GM19035 (cell line): ENCODE results near the gene GMEB2.
"Not testable (repeated sequence)": the region's sequence is repeated elsewhere in the genome, so short reads cannot be mapped to it uniquely, and the experiment has no call there.

Experiments used
- ATAC-seq: cut with Tn5 transposase; IDR thresholded peaks from one replicate; pipeline ENCODE4 v1.9.1; 2021; ENCODE audit not compliant: unreplicated experiment

The GMEB2 gene

DNA sequence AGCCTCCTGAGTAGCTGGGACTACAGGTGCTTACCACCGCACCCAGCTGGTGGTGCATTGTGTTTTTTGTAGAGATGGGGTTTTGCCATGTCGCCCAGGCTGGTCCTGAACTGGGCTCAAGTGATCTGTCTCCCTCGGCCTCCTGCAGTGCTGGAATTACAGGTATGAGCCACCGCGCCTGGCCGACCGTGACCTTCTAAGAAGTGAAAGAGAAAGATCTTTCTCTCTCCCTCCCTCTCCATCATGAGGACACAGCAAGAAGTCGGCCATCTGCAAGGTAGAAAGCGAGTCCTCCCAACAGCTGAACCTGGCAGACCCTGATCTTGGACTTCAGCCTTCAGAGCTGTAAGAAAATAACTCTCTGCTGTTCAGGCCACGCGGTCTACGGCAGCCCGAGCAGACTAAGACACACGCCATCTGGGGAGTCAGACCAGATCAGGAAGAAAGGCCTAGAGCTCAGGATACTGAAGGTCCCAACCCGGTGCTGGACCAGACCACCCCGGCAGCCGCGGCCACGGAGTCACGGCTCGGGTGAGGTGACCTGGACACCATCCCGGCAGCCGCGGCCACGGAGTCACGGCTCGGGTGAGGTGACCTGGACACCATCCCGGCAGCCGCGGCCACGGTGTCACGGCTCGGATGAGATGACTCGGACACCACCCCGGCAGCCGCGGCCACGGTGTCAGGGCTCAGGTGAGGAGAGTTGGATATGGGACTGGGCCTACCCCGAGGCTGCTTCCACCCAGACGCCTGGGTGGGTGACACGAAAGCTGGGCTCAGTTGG lies 9.6 kb downstream of the GMEB2 start:
- no peak for ATAC-seq

DNA sequence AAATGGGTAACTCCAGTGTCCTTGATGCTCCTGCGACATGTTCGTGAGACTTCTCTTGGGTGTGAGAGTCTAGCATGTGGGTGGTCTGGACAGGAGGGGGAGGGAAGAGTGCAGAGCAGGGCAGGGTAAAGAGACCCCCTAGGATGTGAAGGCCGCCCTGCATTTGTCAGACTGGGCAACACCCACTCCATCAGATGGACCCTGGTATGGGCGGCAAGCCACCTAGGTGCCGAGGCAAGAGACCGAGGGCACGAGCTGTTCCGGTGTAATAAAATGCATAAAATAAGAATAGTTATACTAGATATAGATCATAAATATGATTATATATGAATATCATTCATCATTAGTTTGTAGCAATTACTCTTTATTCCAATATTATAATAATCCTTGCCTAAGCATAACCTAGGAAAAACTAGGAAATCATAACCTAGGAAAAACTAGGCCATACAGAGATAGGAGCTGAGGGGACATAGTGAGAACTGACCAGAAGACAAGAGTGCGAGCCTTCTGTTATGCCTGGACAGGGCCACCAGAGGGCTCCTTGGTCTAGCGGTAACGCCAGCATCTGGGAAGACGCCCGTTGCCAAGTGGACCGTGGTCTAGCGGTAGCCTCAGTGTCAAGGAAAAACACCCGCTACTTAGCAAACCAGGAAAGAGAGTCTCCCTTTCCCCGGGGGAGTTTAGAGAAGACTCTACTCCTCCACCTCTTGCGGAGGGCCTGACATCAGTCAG lies 12.9 kb downstream of the GMEB2 start:
- not testable (repeated sequence) for ATAC-seq

GRCh38 chr20:63612276-63612931 lies 14.5 kb downstream of the GMEB2 start:
- ATAC-seq: no peak

DNA sequence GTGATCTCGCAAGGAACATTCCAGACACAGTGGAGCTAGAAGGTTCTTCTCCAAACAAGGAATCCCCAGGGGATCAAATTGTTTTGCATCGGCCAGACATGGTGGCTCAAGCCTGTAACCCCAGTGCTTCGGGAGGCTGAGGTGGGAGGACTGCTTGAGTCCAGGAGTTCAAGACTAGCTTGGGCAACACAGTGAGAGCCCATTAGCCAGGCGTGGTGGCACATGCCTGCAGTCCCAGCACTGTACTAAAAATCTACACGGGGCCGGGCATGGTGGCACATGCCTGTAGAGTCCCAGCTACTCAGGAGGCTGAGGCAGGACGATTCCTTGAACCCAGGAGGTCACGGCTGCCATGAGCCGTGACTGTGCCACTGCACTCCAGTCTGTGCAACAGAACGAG lies 15.3 kb downstream of the GMEB2 start:
- no peak for ATAC-seq

DNA sequence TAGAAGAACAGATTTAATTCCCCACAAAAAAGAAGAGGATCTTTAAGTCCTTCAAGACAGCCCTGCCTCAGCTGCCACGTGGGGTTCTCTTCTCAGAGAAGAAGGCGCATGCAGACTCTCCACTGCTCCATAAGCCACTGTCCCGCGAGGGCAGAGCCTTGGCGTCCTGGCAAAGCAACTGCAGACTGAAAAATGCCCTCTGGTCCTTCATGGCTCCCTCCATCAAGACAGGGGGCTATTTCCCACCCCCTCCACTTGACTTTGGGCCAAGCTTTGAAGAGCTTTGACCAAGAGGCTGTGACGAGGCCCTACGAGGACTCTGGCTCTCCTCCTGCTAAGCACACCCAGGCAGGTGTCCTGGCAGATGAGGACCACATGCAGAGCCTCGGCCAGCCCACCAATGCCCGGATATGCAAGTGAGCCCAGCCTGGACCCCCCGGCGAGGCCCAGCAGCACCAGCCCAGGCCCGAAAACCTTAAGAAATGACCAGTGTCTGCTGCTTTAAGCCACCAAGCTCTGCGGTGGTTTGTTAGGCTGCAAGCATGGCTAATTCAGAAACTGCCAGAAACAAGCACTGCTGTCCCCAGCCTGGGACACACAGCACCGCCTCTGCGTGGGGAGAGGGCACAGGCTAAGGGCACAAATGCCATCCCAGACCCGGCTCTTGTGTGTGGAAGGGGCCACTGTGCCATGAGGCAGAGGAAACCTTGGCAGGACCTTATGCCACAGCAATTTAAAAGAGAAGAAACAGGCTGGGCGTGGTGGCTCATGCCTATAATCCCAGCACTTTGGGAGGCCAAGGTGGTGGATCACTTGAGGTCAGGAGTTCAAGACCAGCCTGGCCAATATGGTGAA lies 16.1 kb downstream of the GMEB2 start:
- no peak for ATAC-seq

DNA sequence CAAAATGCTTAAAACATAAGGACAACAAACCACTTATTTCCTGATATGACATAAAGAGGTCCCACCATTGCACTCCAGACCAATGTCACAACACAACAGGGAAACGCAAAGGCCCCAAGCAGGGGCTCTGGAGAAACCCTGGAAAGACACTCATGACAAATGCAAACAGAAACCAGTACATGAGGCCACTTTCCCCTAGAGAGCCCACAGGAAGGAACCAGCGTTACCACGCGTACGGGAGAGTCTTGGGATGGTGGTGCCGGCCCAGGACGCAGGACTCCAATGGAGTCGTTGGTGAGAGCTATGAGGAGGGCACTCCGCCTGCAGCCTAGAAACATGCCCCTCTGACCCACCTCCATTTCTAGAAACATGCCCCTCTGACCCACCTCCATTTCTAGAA lies 20.2 kb downstream of the GMEB2 start:
- ATAC-seq: no peak

GRCh38 chr20:63602321-63602720 lies 24.6 kb downstream of the GMEB2 start:
- ATAC-seq: no peak

GRCh38 chr20:63601679-63602078 lies 25.2 kb downstream of the GMEB2 start:
- not testable (repeated sequence) for ATAC-seq

GRCh38 chr20:63599396-63600050 lies 27.4 kb downstream of the GMEB2 start:
- no peak for ATAC-seq

DNA sequence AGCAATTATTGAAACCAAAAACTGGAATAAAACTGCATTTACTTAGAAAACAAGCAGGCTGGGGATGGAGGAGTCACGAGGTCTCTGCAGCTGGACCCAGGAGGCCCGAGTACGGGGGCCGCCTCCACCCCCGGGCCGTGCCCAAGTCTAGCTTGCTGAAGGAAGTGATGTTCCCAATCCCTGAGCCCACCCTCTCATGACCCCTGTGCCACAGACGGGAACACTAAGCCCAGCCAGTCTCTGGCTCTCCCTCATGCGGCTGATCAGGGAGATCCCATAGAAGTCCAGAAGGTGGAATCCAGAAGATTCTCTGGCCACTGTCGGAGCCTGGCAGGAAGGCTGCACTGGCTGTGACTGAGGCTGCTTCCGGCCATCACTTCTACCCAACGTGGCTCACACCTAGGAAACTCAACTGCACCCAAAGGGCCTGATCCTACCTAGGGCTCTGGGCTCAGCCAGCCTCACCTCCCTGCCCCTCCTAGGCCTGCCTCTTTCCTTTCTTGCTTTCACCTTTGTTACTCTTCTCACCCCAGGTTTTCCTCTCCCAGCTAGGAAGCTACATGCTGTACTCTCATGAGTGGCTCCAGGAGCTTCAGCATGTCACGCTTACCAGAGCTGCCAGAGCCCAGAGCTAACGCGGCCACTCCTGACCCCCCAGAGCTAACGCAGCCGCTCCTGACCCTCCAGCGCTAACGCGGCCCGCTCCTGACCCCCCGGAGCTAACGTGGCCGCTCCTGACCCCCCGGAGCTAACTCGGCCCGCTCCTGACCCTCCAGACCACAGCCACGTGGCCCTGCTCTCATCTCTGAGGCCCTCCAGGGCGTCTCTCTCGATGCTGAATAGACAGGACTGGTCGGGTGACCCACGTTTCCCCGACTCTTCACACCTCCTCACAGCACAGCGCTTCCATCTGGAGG lies 28.2 kb downstream of the GMEB2 start:
- ATAC-seq: no peak

- ATAC-seq: no peak
These were observed 29.0 kb downstream of the GMEB2 start for GRCh38 chr20:63597651-63598478.

- ATAC-seq: no peak
These were observed 30.5 kb downstream of the GMEB2 start for GRCh38 chr20:63596423-63596822.

DNA sequence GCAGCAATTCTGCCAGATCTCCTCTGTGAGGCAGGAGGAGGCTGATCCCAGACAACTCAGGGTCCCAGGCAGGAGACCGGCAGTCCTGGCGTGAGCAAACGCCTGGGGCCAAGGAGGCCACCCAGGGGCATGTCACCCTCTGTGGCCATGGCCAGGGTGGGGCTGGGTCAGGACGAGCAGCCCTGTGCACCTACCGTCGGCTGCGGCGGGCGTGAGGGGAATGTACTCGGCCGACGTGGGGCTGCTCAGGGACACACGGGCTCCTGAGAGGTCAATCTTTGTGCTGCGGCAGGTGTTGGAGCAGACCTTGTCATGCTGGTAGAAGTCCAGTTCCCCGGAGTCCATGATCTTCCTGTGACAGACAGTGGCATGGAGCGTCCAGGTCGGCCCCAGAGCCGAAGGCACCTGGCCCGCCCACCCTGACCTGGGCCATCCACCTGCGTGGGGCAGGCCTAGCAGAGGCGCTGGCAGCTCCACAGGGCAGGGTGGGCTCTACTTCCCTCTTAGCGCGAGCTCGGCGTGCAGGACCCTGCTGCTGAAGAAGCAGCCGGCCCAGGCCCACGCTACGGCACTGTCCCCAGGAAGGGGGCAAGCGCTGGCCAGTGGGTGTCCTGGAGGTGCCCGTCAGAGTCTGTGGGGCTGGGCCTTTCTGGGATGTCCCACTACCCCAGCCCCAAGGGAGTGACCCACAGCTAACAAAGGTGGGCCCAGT lies 31.3 kb downstream of the GMEB2 start:
- ATAC-seq: no peak

GRCh38 chr20:63594043-63594561 lies 32.8 kb downstream of the GMEB2 start:
- ATAC-seq: no peak

GRCh38 chr20:63592661-63593060 lies 34.2 kb downstream of the GMEB2 start:
- ATAC-seq: no peak

- ATAC-seq: no peak
These were observed 35.0 kb downstream of the GMEB2 start for GRCh38 chr20:63591786-63592355.

GRCh38 chr20:63591147-63591533 lies 35.8 kb downstream of the GMEB2 start:
- no peak for ATAC-seq
